Sciatic nerve (tissue), 2 donors: ENCODE data around the gene ADAMTSL2. TPM values are rescaled to one million over a fixed set of nuclear protein-coding genes. Genes with fewer than 3 reads are reported as not detected.

Experiments used
- ATAC-seq: fragments of 200-7000 bp; cut with Tn5 transposase; one replicate; pipeline ENCODE4 v1.9.1; 2020; ENCODE audit warnings: mild to moderate bottlenecking, moderate library complexity
- DNase-seq: peaks from one replicate; pipeline ENCODE4 v3.0.0-alpha.2; 2020; ENCODE audit warnings: low spot score
- intact Hi-C: fragments of 100-400 bp; cut with DNase I; formaldehyde crosslinking; loops from one replicate; pipeline ENCODE4 v1.14.2; 2022
- total RNA-seq: library from RNA; stranded (reverse); fragmentation: NEBNext Ultra II Directional; extraction: Animal tissue kit (Norgen Biotek cat#: 25700); gene quantifications from one replicate; pipeline ENCODE4 v1.2.1, GENCODE V29; 2021
- donor health status: DM: no; HTN: no; CAD: no.
- donor health status: DM: no; HTN: no; CAD: no.

The ADAMTSL2 gene
- total RNA-seq, 1 donor from 2014 or later, result 22.3 TPM

DNA sequence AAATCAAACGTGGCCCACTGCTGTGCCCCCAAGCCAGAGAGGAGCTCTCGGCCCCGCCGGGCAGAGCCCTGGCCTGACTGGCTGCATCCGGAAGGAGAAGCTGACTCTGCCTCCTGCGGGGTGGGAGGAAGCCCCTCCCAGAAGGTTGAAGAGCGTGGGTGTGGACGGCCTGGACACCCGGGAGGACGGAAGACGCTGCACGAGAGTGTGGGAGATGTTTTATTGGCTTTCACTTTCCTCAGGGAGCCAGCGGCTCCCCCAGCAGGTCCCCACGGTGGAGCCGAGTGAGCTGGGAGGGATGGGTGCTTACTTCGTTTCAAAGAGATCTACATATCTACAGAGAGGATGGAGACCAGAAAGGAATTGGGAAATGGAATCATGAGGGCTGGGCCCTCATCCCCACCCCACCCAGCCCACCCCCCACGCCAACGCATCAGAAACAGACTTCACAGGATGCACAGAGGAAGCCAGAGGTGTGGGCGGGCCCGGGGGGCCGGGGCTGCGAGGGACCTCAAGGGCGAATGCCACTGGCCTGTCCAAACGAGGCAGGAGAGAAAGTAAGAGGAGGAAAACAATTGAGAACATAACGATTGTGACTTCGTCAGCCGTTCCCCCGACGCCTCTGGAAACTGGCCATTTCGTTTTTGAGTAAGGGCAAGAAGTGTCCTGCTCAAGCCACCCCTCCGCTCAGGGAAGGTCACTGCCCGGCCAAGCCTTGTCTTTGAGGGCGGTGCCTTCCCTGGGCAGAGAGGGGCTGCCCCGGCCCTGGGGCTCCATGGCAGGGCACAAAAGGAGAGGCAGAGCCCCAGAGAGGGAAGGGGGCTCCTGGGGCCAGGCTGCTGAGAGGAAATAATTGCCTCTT lies 42.6 kb downstream of the ADAMTSL2 start:
- intact Hi-C loops, result no loop called here
- DNase-seq (no peak), ATAC-seq (peak; percentile 55)

DNA sequence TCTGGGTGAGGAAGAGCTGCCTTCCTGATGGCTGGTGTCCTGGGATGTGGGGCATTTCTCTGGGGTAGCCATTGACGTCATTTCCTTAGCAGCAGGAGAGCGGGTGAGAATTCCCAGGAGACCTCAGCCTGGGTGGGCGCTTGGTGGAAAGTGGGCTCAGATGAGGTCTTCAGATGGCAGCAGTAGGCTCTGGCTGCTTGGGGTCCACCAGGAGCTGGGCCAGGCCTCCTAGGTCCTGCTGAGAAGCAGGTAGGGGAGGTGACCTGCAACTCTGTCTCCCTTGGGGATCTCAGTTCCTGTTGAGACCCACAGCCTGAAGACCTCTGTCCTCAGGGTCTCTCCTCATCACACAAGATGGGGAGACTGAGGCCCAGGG lies 43.2 kb downstream of the ADAMTSL2 start:
- ATAC-seq (no peak), DNase-seq (no peak)
- intact Hi-C loops, result no loop called here

DNA sequence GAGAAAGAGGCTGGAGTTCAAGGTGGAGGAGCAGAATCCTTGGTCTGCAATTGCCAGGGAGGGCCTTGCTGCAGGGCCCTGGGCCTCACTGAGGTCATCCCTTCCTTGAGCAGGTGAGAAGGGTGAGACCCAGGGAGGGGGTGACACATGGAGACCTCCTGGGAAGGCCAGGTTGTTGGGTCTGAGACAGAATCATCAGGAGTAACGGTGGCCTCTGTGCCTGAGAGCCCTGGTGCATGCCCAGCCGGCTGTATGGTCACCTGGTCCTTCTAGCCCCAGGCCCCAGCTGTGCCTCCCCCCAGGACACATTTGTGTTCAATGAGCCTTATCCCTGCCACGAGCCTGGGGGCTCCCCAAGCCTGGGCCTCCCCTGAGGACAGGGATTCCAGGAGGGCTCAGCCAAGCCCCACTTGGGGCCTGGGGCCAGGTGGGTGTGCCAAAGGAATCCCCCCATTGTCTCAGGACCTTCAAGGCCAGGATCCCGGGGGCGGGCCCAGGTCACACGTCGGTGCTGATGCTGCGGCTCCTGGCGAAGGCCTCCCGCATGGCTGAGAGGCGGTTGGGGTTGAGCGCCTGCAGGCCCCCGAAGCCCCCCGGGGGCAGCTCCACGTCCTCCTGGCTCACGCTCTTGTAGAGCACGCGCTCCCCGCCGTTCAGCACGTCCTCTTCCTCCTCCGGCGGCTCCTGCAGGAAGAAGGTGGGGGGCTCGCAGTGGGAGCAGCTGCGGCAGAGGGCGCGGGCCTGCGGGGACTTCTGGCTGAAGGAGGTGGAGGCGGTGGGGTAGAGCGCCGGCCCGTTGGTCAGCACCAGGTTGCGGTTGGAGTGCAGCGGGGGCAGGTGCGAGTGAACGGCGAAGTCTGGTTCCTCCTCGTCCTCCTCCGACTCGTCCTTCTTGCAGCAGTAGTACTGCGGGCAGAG lies 44.3 kb downstream of the ADAMTSL2 start:
- ATAC-seq, result no peak
- no peak for DNase-seq
- intact Hi-C loops, result no loop called here

DNA sequence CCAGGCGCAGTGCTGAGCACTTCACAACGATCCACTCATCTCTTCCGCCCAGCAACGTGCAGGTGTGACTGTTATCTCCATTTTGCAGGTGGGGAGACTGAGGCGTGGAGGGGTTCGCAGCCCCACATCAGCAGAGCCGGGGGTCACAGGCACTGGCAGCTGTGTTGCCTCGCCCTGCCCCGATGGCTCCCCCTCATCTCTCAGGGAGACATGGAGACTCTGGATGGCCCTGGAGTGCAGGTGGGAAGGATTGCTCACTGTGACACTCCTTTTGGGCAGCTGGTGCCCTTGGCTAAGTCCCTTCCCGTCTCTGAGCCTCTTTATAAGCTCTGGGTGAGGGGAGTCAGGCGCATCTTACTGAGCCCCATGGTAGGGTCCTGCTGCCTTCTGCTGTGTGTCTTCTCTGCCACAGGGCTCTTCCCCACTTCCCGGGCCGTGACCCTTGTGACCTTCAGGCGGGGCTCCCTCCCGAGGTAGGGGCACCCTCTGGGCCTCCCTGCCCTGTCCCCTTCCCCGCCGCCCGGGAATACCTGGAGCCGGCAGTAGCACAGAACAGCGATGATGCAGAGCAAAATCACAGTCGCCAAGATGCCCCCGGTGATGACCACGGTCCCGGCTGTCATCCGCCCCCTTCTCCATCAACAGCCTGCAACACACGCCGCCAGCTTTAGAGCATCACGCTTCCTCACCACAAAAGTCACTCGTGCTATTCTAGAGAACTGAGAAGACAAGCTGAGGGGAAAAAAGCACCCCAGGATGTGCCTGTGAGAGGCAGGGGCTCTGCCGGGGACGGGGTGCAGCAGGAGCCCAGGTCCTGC lies 45.3 kb downstream of the ADAMTSL2 start:
- no peak for DNase-seq
- no peak for ATAC-seq

DNA sequence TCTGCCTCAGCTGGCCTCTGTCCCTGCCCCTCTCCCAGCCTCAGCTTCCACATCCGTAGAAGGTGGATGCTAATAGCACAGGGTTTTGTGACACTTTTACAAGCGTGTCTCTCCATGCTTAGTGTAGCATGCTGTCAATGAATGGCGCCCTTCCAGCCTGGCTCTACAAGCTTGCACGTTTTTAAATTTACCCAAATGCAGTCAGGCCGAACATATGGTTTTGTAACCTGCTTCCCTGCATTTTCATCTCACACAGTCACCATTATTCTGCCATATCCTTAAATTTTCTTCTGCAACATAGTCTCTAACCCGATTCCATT lies 45.9 kb downstream of the ADAMTSL2 start:
- no peak for ATAC-seq

More for the DNA sequence above, 45.3 kb downstream of the ADAMTSL2 start:
- intact Hi-C loops, result no loop called here

DNA sequence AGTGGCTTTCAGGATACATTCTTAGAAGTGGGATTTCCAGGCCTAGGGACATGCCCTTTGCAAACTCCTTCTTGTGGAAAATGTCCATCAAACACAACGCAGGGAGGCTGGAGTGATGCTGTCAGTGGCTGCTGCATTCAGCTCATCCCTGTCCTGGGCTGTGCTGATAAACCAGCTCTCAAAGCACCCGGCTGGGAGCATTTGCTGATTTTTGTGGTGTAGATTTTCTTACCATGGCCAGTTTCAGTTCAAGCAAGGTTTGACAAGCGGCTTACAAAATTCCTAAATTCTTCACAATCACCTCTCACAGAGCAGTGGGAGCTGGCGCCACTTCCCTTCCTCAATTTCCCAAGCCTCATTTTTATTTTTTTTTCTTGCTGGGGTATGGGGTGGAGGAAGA lies 46.5 kb downstream of the ADAMTSL2 start:
- intact Hi-C loops, result no loop called here
- ATAC-seq (no peak), DNase-seq (no peak)

More for the DNA sequence above, 45.9 kb downstream of the ADAMTSL2 start:
- DNase-seq, result no peak
- intact Hi-C loops, result no loop called here

DNA sequence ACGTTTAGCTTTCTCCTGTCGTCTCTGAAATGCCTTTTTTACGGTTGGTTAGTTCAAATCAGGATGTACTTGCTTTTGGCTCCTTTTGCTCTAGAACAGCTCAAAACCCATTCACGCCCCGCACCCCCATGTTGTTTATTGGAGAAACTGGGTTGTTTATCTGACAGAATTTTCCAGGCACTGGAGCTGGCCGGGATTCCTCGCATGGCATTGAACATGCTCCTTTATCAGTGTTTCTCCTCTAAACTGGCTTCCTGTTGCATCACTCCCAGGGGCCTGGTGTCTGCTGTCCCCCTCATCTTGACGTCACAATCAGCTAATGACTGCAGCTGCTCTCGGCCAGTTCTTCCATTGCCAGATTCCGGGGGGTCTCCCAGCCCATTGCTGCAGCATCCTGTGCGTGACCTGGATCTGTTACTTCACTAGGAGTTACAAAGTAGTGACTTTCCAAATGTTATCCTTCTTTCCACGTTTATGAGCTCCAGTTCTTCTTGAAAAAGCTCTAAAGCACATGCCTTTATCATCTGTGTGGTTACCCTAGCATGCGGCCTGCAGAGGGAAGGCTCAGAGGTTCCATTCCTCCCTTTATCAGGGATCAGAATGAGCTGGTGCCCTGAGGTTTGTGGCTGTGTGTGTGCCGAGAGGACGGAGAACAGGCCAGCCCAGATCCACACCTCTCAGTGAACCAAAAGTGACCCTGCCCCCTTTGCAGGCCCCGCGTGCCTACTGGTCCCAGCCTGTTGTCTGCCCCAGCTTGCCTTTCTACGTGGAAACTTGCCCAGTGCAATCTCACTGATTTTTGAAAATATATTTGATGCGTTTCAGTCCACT lies 47.2 kb downstream of the ADAMTSL2 start:
- intact Hi-C loops, result no loop called here
- DNase-seq (no peak), ATAC-seq (no peak)

DNA sequence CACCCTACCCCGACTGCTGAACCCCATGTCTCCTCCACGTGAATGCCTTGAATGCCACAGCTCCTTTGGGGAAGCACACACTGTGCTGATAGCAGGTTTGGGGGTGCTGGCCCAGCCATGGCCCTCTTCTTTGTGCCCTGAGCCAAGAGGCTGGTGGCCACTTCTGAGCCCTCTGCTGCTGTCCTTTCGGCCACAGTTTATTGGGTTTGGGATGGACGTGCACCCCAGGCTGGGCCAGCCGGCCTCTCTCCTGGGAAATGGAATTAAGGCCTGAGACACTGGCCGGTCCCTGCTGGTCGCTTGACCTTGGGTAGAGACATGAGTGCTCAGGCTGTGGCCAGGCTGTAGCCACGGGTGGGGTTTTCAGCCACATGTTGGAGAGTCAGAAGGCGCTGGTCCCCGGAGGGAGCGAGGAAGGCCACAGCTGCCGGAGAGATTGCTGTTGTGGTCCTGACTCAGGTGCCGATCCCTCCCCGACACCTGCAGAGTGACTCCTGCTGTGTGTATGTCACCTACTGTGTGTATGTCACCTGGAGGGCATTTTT lies 48.1 kb downstream of the ADAMTSL2 start:
- intact Hi-C loops, result no loop called here
- DNase-seq (no peak), ATAC-seq (no peak)

DNA sequence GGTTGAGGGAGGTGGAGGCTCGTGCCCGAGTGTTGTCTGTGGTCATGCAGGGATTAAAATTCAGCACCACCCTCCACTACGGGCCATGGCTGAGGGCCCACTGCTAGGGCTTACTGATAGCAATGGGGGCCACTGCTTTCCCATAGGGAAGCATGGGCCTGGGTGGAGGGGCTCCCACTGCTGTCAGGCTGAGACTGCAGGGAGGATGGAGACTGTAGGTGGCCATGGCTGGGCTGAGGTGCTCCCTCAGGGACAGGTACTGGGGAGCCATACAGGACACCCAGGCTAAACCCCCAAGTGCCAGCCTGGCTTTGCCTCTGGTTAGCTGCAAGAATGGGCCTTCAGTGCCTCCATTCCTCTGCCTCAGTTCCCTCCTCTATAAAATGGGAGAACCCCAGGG lies 48.6 kb downstream of the ADAMTSL2 start:
- ATAC-seq, result no peak

DNA sequence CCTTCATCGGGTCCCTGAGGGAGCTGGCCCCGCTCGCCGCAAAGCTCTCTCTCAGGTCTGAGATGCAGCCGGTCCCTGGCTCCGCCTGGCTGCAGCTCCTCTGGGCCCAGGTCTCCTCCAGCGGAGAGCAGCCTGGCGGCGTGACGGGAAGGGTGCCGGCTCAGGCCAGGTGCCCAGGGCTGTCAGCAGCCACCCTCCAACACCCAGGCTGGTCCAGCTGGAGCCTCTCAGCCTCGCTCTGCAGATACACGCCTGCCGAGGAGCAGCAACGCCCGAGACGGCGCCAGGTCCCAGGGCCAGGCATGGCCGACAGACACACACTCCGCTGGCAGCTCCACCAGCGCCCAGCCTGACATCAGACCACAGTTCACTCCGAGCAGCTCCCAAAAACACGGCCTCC lies 49.1 kb downstream of the ADAMTSL2 start:
- intact Hi-C loops, result no loop called here
- ATAC-seq, result no peak

More for the DNA sequence above, 48.6 kb downstream of the ADAMTSL2 start:
- no peak for DNase-seq
- intact Hi-C loops, result no loop called here

DNA sequence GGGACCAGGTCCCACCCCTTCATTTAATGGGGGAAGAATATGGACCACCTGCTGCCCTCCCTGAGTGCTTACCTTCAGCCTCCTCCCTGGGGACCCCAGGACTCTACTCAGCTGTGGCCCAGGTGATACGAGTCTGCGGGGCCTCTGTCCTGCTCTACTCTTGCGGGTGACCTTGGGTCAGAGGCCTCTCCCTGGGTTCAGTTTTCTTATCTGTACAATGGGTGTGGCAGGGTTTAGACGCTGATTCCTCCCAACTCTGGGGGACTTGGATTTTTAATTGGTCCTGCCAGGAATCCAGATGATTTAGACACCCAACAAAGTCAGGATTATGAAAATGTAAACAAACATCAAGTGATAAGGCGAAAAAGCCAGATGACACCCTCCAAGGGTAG lies 49.7 kb downstream of the ADAMTSL2 start:
- DNase-seq (no peak), ATAC-seq (no peak)
- intact Hi-C loops, result no loop called here

More for the DNA sequence above, 49.1 kb downstream of the ADAMTSL2 start:
- no peak for DNase-seq

DNA sequence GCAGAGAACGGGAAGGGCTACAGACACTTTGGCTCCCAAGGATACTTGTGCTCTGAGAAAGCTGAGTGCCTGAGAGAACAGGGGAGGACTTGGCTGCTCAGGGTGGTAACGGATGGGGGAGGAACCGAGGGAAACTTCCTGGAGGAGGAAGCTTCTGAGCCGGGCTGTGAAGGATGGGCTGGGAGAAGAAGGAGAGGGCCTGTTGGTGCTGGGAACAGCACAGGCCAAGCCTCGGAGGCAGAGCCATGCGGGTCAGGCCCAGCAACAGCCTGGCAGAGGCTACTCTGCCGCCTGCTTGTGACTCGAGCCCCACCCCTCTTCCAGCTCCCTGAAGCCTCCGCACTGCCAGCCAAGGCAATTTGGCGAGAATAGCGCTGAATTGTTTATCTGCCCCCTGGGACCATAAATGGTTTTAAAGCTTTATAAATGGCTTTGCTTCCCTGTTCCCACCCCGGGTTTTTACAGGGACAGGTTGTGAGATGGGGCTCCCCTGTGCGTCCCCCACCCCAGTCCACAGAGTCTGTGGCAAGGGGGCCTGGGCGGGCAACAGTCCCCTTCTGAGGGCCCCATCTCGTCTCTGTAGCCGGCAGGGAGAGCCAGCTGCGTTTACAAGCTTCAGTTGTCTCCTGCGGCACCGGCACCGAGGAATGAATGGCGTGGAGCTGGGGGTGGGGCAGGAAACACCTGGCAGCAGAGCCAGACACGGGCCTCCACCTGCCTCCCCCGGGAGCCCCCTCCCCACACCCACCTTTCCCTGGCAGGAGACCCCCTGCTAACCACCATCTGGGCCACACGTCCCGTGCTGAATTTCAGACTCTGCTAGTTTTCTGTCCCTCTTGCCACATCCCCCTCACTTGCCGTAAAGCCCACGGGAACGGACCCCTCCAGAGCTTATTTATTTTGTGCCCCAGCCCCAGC lies 50.3 kb downstream of the ADAMTSL2 start:
- intact Hi-C loops, result no loop called here
- peak; percentile 59 for ATAC-seq
- DNase-seq, result no peak

DNA sequence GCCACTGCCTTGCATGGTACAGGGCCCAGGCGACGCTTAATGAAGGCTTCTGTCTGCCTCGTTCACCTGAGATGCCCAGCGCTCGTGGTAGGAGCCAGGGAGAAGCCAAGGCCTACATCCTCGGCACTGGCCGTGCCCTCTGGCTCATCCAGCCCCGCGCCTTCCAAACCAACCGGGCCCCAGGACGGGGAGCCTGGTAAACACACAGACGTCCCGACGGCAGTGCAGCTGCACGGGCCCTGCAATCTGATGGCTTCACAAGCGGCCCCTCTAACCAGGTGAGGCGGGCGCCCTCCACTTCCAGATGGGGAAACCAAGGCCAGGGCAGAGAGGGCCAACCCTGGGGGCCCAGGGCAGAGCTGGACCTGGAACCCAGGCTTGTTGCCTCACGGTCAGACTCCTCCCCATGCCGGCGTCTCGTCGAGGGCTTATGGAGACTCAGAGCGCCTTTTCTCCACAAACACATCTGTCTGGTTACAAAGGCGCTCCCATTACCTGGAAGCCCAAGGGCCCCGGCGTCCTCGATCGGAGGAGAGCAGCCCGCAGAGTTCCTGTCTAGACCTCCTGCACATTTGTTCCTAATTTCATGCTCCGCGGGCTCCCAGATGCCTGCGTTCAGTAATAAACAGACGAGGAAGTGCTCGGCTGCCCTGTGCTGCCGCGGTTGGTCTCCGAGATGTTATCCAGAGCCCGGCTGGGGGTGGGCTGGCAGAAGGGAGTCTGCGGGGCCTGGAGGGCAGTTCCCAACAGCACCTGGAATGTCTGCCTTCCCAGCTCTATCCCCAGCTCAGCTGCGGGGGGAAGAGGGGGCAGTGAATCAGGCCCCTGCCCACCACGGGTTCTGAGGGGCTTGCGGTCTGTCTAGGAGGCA lies 51.2 kb downstream of the ADAMTSL2 start:
- no peak for DNase-seq
- peak; percentile 15 for ATAC-seq
- intact Hi-C loops, result no loop called here

DNA sequence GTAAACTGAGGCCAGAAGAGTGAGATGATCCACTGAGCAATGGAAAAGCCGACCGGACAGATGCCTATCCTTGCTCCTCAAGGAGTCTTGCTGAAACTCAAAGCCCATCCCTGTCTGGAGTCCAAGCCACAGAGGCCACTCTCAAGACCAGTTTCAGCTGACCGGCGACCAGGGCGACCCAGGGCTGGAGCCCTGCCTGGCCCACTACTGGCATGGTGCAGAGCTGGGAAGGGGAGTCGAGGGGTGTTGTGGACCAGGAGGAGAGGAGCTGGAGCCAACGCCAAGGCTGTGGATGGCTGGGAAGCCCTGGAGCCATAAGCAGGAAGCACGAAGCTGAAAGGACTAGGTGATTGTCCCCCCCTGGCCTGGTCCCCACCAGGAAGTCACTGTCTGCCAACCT lies 52.5 kb downstream of the ADAMTSL2 start:
- ATAC-seq (no peak), DNase-seq (no peak)
- intact Hi-C loops, result no loop called here

DNA sequence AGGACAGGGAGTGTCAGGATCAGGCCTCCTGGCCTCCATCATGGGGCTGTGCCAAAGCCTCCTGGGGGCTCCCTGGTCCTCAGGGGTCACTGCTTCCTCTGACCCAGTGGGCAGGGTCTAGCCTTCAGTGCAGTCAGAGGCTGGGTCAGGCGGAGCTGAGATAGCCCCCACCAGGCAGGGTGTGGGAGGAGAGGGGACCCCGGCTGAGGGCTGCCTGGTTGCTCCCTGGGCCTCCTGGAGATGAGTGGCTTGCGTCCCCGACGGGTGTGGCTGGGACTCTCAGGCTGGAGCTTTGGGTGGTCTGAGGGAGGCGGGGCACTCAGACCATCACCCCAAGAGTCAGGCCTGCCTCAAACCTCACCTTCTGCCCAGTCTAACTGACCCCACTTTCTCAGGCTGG lies 53.0 kb downstream of the ADAMTSL2 start:
- intact Hi-C loops, result no loop called here
- ATAC-seq, result no peak
- DNase-seq, result no peak

DNA sequence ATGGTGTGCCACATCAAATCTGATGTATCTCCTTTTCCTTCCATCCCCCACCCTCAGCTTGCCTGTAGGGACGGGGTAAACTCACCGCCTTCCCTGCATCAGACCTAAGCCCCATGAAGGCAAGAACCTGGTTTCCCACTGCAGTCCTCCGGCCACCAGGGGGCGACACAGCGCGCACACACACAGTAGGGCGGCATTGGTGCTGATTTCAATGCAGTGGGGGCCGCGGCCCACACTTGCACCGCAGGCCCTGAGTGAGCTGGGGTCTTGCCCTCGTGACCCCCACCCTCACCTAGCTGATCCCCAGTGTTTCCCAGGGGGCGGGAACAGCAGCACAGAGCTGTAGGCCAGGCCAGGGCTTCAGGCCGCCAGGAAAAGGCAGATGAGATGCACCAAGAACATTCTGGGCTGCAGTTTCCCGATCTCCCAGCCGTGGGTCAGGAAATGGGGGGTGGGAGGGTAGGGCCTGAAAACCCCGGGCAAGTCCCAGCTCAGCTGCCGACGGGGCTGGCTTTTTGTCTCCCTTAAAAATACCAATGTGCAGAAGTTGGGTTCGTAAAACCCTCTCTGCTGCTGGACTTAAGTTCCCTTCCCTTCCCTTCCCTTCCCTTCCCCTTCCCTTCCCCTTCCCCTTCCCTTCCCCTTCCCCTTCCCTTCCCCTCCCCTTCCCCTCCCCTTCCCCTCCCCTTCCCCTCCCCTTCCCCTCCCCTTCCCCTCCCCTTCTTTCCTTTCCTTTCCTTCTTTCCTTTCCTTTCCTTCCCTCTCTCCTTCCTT lies 55.1 kb downstream of the ADAMTSL2 start:
- no peak for DNase-seq
- no peak for ATAC-seq
- intact Hi-C loops, result no loop called here
